GM18526 (cell line): Measurements from ENCODE around the gene PLA2G3.

Experiments
- POLR2A ChIP-seq: IDR thresholded peaks from 3 replicates; pipeline ENCODE4 v1.6.1; 2011; ENCODE audit not compliant: insufficient read length; ENCODE audit errors: extremely low read depth

PLA2G3 gene

DNA sequence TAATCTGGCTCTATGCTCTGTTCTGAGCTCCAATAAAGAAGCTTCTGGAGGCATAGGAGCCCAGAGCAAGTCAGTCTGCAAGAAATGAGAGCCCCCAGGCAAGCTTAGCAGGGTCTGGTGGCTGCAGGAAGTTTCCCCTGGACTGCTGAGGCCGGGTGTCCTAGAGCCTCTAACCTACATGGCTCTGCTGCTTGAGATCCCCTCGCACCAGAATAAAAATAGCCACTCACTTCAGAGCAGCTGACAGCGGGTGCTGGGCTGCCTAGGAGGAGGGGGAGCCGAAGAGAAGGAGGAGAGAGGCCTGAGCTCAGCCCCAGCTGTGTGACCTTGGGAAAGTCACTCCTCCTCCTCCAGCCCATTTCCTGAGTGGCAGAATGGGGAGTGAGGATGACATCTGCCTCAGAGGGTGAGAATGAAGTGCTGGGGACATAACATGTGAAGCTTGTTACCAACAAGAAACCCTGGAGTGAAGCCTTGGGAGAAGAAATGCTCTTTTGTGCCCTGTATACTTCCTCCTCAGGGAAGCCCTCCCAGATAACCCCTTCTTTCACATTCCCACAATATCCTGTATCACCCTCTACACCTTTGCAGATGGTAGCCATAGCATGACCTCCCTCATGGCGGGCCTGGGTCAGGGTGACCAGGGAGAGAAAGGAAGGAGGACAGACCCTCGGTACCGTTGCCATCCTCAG, 21.1 kb downstream of the PLA2G3 start:
- no peak for TF ChIP-seq POLR2A

DNA sequence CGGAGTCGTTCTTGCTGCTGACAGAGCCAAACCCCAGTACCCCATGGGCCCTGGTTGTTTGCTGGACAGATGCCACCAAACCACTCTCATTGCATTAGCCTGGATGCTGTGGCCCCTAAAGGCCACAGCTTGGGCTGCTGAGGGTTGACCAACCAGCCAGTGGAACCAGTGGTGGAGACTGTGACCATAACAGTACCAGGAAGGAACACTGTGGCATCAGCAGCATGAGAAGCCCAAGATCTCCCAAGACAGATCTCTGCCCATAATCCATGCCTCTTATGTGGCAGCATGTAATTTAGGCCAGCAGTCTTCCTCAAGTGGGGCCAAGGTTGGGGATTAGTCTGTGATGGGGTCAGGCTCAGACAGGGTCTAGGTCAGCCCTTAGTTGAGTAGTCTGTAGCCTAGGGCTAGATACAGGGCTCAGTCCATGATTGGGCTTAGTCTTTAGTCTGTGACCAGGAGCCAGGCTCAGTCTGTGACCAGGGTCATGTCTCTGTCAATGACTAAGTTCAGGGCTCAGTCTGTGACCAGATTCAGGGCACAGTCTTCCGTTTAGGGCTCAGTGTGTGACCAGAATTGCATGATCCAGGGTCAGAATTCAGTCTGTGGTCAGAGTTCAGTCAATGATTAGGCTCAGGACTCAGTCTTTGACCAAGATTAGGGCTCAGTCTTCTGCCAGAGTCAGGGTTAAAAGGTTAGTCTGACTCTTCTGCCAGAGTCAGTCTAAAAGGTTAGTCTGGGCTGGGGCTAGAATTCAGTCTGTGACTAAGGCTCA, 22.1 kb downstream of the PLA2G3 start:
- no peak for TF ChIP-seq POLR2A

DNA sequence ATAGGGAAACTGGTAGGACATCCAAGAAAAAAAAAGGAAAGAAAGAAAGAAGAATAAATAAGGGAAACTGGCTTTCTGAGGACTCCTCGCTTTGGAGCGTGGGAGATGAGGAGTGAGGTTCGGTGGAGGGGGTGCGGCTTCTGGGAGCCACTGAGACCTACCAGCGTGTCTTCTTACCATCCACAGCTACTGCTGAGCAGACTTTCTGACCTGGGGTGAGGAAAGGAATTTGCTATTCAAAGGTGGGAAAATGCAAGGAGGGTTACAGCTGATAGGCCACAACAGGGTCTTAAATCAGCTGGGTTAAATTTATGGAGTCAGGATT, 32.5 kb downstream of the PLA2G3 start:
- TF ChIP-seq POLR2A = no peak

DNA sequence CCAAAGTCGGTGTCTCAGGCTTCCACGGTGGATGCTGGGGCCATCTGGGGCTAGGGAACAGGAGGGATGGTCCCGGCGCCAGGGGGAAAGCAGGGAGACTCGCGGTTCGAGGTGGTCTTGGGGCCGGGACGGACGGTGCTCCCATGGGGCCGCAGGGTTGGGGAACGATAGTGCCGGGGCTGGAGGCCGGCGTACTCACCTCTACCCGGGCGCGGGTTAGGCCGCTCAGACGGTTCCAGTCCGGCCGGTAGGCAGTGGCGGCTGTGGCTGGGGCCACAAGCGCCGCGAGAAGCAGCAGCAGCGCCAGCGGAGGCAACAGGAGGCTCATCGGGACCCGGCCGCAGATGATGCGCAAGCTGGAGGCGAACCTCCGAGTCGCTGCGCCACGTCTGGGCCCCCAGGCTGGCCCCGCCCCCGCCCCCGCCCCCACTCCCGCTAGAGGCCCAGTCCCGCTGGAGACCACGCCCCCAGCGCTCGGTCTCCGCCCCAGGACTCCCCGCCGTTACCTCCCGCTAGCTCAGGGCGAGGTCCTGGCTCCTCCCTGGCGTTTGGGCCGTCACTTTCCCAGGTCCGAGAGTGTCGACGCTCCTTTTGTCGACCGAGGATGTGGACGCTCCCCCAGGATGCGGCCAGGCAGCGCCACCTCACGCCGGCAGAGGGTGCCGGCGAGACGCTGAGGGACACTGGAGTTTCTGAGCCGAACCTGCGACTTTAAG, 33.0 kb downstream of the PLA2G3 start, which contains the start of gene SELENOM:
SELENOM (minus strand) TSS at position 391 of the 716 bp plus-strand sequence; CDS start at position 328, 63 bp downstream.
- no peak for TF ChIP-seq POLR2A

DNA sequence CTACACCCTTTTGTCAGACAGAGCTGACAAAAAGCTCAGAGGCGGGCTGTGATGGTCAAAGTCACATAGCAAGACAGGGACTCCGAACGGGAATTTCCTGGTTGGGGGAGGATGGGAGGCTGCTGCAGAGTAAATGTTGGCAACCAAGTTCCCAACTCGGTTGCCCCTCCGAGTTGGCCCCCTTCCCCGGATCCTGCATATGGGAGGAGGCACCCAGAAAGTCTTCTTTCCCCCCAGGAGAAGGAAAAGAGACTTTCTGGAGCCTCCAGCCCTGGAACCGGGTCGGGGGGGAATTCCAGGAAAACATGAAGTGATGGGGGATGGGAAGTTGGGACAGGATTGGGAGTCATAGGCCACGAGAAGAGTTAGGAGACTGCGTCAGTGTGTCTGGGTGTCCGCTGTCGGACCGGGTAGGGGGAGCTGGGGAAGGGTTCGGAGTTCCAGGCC, 33.6 kb downstream of the PLA2G3 start:
- TF ChIP-seq POLR2A = no peak

DNA sequence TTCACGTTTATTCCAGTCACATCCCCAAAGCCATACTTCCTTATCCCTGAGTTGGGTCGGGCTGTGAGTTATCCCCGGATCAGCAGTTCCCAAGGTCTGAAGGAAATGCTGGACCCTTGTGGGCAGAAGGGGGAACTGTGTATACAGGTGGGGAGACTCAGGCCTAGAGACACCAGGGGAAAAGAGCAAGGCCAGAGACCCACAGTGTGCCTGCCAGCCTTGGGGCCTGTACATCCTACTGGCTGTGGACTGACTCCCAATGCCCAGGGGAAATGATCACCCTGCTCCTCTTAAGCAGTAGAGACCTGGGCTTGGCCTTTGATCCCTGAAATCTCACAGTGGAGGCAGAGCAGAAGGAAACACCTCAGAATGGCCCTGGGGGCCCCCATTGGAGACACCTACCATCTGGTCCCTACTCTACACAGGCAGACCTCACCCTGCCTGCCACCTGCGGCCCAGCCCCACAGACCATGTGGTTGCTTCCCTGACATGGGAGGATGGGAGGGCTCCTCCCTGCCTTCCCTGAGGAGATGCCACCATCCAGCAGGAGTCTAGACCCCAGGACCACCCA, 34.2 kb downstream of the PLA2G3 start:
- no peak for TF ChIP-seq POLR2A

DNA sequence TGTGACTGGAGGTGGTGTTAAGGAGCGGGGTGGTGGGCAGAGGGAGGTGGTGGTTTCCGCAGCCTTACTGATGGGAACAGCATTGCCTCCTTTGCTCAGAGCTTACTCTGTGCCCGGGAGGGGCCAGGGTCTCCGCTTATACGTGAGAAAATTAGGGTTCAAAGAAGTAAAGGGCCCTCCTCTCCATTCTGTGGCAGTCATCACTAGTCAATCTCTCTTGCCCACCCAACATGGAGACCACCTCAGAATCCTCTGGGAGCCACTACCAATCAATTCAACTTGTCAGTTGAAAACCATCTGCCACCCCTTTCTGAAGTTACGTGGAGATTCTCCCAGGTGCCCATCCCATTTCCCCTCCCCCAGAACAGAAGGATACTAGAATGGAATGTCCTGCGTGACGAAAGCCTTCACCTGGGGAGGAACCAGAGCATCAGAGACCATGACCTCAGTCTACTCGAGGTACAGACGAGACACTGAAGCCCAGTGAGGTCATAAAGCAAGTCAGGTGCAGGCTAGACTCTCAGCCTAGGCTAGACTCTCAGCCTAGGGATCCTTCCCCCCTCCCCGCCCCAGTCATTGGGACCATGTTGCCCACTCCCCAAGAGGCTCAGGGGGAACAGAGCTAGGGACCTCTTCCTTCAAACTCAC, 34.9 kb downstream of the PLA2G3 start:
- no peak for TF ChIP-seq POLR2A

DNA sequence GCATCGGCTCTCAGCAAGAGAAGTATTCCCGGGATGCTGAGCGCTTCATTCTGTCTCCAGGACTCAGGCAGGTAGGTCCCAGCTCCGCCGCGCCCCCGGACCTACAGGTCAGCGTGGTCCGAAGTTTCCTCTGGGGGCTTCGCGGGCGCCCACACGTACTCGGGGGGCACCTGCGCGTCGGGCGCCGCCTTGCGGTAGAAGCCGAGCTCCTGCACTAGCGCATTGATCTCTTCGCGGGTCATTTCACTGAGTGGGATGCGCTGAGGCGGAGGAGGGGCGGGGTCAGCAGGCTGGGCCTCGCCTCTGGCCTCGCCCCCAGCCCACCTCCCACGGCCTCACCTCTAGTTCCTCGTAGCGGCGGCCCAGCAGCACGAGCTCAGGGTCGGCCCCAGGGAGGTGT, 35.4 kb downstream of the PLA2G3 start:
- no peak for TF ChIP-seq POLR2A

DNA sequence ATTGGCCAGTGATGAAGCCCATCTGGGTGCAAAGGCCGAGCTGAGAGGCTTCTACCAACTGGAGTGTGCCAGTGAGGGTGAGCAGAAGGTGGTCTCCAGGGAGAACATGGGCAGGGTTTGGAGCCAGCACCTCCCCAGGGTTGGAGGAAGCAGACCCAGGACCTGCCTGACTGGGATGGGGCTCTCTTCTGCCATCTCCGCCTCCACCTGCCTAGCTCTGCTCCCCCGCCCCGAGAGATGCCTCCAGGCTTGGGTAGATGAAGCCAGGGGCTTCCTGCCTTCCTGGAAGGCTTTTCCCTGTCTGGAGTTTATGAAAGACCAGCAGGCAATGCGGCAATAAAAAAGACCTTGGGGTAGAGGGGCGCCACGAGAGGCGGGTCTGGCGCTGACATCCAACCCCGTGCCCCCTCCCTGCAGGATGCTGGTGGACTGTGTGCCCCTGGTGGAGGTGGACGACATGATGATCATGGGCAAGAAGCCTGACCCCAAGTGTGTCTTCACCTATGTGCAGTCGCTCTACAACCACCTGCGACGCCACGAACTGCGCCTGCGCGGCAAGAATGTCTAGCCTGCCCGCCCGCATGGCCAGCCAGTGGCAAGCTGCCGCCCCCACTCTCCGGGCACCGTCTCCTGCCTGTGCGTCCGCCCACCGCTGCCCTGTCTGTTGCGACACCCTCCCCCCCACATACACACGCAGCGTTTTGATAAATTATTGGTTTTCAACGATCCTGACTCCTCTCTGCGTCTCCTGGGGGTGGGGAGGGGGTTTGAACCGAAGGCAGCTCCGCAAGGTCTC, 36.2 kb downstream of the PLA2G3 start:
- TF ChIP-seq POLR2A = no peak

DNA sequence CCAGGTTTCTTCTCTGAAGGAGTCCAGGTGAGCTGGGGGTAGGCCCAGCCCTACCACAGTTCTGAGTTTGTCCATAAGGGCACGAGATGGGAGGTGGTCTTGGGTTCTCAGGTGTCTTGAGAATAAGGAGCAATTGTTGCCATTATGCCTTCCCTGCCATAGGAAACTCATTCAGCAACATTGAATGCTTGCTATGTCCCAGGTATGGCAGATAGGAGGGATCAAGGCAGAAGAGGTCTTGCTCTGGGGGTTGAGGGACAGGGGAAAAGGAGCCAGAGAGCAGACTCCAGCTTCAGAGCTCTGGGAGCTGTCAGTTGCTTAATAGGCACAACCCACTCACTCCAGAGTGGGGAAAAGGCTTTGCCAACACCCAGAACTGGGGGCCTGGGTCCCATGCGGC, 37.2 kb downstream of the PLA2G3 start:
- TF ChIP-seq POLR2A = no peak

DNA sequence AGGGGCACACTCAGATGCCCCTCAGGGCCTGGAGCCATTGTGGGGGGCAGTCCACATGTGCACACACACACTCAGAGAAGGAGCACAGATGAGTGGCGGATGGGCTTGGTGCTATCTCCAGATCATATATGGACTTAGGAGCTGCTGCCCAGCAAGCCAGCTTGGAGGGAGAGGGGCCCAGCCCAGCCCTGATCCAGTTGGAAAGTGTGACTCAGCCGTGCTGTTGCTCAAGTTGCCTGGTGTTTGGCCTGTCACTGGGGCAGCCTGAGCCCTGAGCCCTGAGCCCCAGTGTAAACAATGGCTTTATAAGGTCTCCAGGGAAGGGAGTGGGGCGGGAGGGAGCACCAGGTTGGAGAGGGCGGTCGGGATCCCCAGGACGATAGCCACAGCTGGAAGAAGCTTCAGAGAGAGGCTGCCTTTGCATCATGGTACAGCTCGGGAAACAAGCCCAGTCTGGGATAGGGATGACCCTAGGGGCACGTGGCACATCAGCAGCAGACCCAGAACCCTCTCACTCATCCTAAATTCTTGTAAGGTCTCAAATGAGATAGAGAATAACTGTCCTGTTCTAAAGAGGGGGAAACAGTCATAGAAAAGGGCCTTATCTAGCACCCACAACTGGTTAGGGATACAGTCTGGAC, 37.7 kb downstream of the PLA2G3 start:
- no peak for TF ChIP-seq POLR2A

DNA sequence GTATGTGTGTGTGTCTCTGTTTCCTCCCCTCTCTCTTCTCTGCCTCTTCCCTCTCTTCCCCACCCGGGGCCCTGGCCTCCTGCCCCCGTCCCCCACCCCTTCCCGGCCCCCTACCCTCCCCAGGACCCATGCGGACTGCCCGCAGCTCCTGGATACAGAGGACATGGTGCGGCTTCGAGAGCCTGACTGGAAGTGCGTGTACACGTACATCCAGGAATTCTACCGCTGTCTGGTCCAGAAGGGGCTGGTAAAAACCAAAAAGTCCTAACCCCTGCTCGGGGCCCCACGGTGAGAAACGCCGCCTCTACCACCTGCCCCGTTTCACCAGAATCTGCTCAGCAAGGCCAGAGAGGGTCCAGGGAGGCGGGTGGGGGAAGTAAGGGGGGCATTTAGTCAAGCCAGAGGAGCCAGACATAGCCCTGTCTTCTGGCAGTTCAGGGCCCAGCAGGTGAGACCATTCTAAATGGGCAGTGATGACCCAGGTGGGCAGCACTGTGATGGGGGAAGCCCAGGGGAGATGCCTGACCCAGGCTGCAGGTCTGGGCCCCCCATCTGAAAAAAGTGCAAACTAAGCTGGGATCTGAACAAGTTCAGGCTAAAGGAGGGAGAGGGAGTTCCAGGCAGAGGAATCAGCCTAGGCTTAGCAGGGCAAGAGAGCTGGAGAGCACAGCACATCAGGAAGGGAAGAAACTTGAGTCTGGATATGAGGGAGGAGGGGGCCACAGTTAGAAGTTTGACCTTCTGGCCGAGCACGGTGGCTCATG, 39.4 kb downstream of the PLA2G3 start:
- TF ChIP-seq POLR2A = no peak
